GM12878 (cell line): ENCODE data around the gene MYCBP. TPM values are rescaled to one million over a fixed set of nuclear protein-coding genes. Genes with fewer than 3 reads are reported as not detected.

Experiments used
- BACH1 ChIP-seq: fragments of 450-650 bp; IDR thresholded peaks from 2 replicates; pipeline ENCODE4 v1.6.1; 2017; ENCODE audit warnings: mild to moderate bottlenecking, borderline replicate concordance
- EP300 ChIP-seq, 2 experiments: fragments of 150-350 bp in 1 of 2; IDR thresholded peaks; 2 replicates each; pipeline ENCODE4 v1.6.1; 2011 to 2012; ENCODE audit warnings: low read depth in 2 of 2, low read length in 2 of 2, borderline replicate concordance in 1 of 2, improper control_type of control experiment in 1 of 2, inconsistent platforms in 1 of 2; ENCODE audit not compliant: control insufficient read depth in 1 of 2
- HCFC1 ChIP-seq: fragments of 150-350 bp; IDR thresholded peaks from 2 replicates; pipeline ENCODE4 v1.6.1; 2014; ENCODE audit warnings: low read length
- HSF1 ChIP-seq: fragments of 150-350 bp; IDR thresholded peaks from 2 replicates; pipeline ENCODE4 v1.6.1; 2014; ENCODE audit warnings: mild to moderate bottlenecking, low read depth, low read length
- MAX ChIP-seq: IDR thresholded peaks from 2 replicates; pipeline ENCODE4 v1.6.1; 2012; ENCODE audit warnings: low read depth, low read length, improper control_type of control experiment
- MTA2 ChIP-seq: fragments of 450-650 bp; IDR thresholded peaks from 2 replicates; pipeline ENCODE4 v1.6.1; 2016; ENCODE audit warnings: low read depth, mild to moderate bottlenecking, moderate library complexity
- NBN ChIP-seq: fragments of 450-650 bp; IDR thresholded peaks from 2 replicates; pipeline ENCODE4 v1.6.1; 2016
- PBX3 ChIP-seq: IDR thresholded peaks from 2 replicates; pipeline ENCODE4 v1.6.1; 2011; ENCODE audit warnings: mild to moderate bottlenecking, low read depth, low read length, moderate library complexity; ENCODE audit not compliant: insufficient replicate concordance
- PKNOX1 ChIP-seq: fragments of 450-650 bp; IDR thresholded peaks from 2 replicates; pipeline ENCODE4 v1.6.1; 2016; ENCODE audit warnings: mild to moderate bottlenecking
- RELB ChIP-seq: fragments of 450-650 bp; IDR thresholded peaks from 2 replicates; pipeline ENCODE4 v1.6.1; 2017; ENCODE audit warnings: low read depth, mild to moderate bottlenecking, moderate library complexity
- SUZ12 ChIP-seq: fragments of 200-600 bp; sonication (generic); IDR thresholded peaks from one replicate; pipeline ENCODE4 v1.6.1; 2018; ENCODE audit warnings: antibody characterized with exemption, mild to moderate bottlenecking; ENCODE audit not compliant: unreplicated experiment
- TBL1XR1 ChIP-seq: IDR thresholded peaks from 2 replicates; pipeline ENCODE4 v1.6.1; 2012; ENCODE audit warnings: low read depth, low read length, improper control_type of control experiment
- ZBTB4 ChIP-seq: fragments of 450-650 bp; formaldehyde crosslinking; IDR thresholded peaks from 2 replicates; pipeline ENCODE4 v1.4.0; 2022; ENCODE audit warnings: mild to moderate bottlenecking, moderate library complexity
- ZNF687 ChIP-seq: fragments of 450-650 bp; IDR thresholded peaks from 2 replicates; pipeline ENCODE4 v1.6.1; 2017; ENCODE audit warnings: mild to moderate bottlenecking, moderate library complexity
- polyA plus RNA-seq, 11 experiments: library from polyadenylated mRNA; depleted of rRNA in 4 of 11; unstranded in 6 of 11; stranded (reverse) in 5 of 11; fragments of >200 nt; fragmentation: Nextera tagmentation in 4 of 11; fragmentation: Illumina TruSeq in 1 of 11; extraction: Ambion mirVana in 4 of 11; extraction: Trizol in 1 of 11; gene quantifications; 1 replicate in 1 of 11; 2 replicates in 10 of 11; pipeline versions ENCODE4 v1.2.1 to v1.2.3, GENCODE V29; 2011 to 2016; ENCODE audit warnings: inconsistent platforms in 2 of 11, missing spikeins in 2 of 11, low read depth in 1 of 11
- total RNA-seq, 4 experiments: library from RNA; depleted of rRNA in 3 of 4; stranded (reverse); fragments of >200 nt in 3 of 4; fragmentation: Illumina TruSeq in 1 of 4; extraction: Trizol in 1 of 4; gene quantifications; 2 replicates each; pipeline versions ENCODE4 v1.2.1 to v1.2.3, GENCODE V29; 2013 to 2021

The MYCBP gene
- total and polyA plus RNA-seq, 10 of the 15 experiments (the other 5 are each of a cell fraction or from before 2014, with no cell fraction given), result 26.1 to 210 (median 43.1) TPM

- TF ChIP-seq RELB (0 out of 2 replicates have a peak, but pooled peaks have one; percentile 35), BACH1 (0 out of 2 replicates have a peak, but pooled peaks have one; percentile 20), MAX (no peak), PBX3 (peak; percentile 89), TBL1XR1 (no peak), MTA2 (peak; percentile 59; the same call in 1 of the 2 replicates), SUZ12 (no peak), PKNOX1 (peak; percentile 90), ZNF687 (peak; percentile 61; the same call in 1 of the 2 replicates), ZBTB4 (CRISPR knock-in tag) (no peak), HCFC1 (no peak), EP300 (IDR thresholded peaks at IDR 0.05; ENCODE audit: borderline replicate concordance in 1 of 2, control insufficient read depth in 1 of 2, low read depth in 2 of 2, low read length in 2 of 2) (peak; percentile 59 to 64; a peak in 2 of 4 replicates), NBN (peak; percentile 70), HSF1 (no peak)
Observed at GRCh38 chr1:38815903-38816627, 57.1 kb downstream of the MYCBP start (continued).
